Stimulated activated CD8-positive, alpha-beta memory T cell treated with anti-CD3 and anti-CD28 coated beads, Interleukin-7, amount 100 ng/mL, for 4 hours (primary cell): ENCODE results near the gene RHOT1.
A peak's percentile ranks its signal among the peaks of the same experiment; 100 is the strongest.
"Not testable (repeated sequence)": the region's sequence is repeated elsewhere in the genome, so short reads cannot be mapped to it uniquely, and the experiment has no call there.

Experiments used
- DNase-seq, 2 donors: peaks; one replicate each; pipeline ENCODE4 v3.0.0-alpha.2; 2020; ENCODE audit warnings: low read depth in 2 of 2

RHOT1 gene

DNA sequence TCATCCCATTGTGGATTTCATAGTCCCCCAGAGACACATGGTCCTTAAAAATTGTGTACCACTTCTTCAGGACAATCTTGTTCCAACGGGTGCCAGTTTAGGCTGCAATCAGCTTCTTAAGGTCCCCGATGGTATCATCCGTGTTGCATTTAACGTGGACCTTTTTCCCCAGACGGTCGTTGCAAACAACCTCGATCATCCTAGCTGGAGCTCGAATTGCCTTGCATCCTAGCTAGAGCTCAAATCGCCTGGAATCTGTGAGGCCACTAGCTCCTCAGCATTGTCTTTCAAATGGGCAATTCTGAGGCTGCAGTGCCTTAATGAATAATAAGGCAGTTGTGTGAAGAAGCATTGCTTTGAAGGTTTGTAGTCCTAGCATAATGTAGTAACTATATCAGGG, 85.6 kb downstream of the RHOT1 start:
- no peak for DNase-seq

DNA sequence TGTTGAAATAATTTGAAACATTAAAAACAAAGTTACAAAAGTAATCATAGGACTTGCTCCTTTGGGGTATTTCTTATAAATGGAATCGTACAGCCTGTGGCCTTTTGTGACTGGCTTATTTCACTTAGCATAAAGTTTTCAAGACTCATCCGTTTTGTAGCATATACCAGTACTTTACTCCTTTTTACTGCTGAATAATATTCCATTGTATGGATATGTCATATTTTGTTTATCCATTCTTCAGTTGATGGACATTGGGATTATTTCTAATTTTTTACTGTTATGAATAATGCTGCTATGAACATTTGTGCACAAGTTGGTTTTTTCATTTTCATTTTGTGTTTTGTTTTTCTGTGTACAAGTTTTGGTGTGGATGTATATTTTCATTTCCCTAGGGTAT, 93.3 kb downstream of the RHOT1 start:
- DNase-seq = no peak

DNA sequence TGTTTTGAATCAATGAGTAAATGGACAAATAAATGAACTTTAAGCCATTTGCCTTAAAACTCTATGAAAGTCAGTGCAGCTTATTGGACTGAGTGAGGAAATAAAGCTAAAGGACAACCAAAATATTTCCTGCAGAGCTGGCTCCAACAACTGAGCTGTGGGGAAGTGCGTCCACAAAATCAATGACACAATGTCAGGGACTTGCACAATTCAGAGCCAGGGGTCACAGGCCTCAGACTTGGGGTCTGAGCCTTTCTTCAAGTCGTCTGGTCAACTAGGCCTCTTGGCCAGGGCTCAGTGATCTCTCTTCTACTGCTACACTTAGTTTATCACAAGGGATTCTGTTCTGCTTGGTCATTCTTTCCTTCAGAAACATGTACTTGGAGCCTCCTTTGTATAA, 97.2 kb downstream of the RHOT1 start:
- no peak for DNase-seq

DNA sequence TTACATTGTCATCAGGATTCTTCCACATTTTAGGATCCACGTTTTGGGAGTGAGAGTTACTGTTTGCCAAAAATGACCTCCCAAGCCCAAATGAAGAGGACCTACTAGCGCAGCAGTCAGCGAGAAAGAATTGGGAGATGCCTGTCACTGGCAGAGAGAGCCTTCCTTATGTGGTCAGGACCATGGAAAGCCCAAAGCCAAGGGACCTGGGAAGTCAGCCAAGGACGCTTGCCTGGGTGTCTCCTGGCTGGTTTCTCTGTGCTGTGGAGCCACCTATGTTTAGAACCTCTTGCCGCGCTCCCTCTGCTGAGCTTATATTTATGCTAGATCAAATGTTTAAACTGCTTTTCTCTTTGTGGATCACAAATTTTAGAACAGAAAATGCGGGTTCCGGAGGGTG, 98.4 kb downstream of the RHOT1 start:
- no peak for DNase-seq

DNA sequence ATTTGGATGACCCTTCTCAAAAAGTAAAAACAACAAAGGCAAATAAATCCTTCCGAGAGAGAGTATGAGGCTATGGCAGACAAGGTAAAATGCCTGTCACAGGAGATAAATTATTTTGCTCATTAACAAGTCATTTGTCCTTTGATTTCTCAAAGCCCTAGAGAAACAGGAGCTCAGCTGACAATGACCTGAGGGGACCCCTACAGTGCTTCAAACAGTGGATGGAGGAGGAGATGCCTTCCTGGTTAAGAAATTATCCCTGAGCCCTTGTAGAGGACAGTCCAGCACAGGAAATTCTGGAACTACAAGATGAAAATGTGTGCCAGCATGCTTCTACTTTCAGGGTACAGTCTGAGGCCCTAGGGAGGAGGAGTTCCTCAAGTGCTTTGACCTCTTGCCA, 99.3 kb downstream of the RHOT1 start:
- no peak for DNase-seq

DNA sequence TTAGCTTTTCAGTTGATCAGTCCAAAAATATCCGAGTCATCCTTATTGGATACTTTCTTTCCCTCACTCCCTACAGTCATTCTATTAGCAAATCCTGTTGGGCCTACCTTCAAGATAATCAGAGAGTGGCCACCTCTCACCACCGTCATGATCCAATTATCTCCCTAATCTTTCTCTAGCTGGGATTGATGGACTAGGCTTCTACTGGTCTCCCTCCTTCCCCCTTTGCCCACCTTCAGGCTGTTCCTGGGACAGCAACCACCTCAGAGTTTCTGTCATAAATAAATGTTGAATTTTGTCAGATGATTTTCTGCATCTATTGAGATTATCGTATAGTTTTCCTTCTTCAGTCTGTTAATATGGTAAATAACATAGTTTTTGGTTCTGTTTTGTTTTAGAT, 107.2 kb downstream of the RHOT1 start:
- DNase-seq = no peak

DNA sequence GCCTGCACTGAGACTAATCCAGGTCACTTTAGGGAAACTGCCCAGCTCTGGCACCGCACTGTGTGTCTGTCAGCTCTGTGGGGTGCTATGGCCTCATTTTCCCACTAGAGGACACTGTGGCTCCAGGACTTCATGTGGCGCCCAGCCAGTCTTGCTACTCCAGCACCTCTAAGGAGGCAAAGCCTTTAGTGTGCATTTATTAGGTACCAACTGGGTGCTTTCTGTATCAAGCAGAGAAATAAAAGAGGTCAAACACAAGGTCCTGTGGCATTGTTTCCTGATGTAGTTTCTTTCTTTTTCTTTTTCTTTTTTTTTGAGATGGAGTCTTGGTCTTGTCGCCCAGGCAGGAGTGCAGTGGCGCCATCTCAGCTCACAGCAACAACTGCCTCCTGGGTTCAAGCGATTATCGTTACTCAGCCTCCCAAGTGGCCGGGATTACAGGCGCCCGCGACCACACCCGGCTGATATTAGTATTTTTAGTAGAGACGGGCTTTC, 110.9 kb downstream of the RHOT1 start:
- peak; percentile 28 to 35 for DNase-seq

DNA sequence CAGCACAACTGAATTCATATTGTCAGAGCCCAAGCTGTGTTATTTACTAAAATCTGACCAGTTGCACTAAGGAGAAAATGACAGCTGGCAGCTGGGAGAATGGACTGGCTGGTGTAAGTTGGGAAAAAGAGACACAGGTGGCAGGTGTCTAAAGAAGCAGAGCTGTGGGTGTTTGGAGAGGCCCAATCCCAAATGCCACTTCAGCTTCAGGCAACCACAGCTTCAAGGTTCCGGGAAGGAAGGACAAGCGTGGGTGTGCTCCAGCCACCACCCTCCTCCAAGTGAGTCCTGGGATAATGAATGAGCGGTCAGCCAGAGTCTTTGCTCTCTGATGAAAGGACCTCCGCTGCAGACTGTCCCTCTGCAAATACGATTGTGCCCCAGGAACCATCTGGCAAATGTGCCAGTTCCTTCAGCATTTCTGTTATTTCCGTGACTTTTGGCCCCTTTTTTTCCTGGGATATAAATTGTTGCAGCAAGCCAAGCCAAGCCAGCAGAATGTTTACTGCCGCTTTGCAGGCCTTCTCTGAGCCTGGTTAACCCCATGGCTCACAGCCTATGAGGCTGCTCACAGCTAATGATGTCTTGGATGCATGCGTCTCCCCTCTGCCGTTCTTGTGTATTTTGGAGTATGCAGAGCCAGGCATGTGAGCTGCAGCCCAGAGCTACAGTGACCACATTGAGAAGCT, 113.9 kb downstream of the RHOT1 start:
- DNase-seq = no peak

DNA sequence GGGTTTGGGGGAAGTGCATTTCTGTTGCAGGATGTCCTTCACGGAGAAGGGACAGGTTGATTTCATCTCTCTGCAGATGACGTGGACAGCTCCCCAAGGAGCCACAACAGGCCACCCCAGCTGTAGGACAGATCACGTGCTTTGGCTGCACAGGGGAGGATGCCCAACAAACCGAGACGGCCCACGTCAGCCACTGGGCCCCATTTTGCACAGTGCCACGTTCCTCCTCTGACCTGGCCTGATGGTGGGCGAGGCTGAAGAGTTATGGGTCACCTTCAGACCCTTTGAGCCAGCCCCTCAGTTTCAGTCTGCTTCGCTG, 114.4 kb downstream of the RHOT1 start:
- DNase-seq = no peak

DNA sequence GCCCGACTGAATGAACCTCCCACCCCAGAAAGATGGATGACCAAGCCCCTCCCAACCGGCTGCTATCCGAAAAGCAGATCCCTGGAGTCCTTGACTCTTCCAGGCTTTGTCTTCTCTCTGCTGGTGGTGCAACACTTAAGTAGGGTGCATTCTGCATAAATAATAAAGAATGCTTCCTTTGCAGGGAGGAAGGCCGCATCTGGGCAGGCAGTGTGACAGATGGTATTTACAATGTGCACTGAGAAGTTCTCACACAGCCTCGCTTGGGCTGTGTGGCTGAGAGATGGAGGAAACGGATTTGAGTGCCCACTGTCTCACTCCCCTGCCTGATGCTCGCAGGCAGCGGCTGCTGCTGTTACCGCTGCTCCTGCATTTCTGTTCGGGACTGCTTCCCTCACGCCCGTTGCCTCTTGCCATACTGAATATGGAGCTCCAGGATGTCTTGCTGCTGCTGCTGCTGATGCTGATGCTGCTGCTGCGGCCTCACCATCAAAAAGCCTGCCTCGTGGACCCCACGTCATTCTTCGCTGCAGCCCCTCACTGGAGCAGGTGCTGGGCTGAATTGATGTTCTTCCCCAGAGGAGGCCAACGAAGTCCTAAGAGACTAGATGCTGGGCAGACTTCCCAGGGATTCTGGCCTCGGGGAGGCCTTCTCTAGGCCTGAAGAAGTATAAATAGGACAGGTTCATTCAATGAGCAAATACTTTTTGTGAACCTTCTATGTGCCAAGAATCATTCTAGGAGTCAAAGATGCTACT, 116.3 kb downstream of the RHOT1 start:
- no peak for DNase-seq

DNA sequence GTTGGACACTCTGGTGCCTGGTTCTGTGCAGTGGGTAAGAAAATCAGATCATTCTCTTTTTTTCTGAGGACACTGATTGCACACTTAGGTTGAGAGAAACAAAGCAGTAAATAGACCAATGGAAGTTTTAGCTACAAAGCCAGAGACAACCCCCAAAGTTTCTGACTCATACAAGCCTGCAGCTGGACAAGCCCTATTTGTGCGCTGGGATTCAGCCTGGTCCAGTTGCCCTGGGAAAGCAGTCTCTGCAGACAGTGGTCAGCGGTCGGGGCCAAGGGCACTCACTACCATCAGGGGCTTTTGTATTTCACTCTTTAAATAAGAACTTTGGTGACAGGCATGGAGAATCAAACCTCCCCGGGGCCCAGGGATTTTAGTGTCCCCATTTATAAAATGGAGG, 117.3 kb downstream of the RHOT1 start:
- DNase-seq = no peak

DNA sequence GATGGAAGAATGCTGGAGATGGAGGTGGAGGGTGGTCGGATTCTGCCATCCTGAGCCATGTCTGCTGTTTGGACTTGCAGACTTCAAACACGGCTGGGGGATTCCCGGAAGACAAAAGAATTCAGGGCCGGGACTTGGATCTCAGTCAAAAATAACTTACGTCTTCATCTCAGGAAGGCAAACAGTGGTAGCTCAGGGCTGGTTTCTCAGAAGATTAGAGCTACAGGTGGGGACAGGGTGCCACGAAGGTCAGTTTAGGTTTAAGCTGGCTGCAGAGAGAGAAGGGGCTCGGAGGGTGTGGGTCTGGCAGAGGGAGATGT, 119.1 kb downstream of the RHOT1 start:
- no peak for DNase-seq

DNA sequence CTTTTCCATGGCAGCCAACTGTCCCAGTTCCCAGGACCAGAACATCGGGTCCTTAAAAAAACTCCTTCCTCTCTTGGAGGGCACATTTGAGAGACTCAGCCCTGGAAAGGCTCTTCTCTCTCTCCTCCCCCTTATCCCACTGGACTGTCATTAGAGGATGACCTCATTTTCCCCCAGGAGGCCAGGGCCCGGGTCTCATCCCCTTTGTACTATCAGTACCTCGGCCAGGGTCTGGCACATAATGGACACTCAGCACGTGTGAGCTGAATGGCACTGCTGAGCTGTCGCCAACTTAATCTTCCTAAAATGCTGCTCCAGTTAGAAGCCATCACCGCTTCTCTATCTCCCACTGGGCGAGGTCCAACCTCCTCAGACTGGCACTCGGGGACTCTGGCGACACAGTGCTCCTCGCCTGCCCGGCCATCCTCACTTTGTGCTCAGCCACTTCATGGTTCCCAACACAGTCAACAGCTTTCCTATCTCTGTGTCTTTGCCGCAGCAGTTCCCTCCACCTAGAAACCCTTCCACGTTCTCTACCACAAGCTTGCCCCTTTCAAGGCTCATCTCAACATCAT, 119.7 kb downstream of the RHOT1 start:
- DNase-seq = no peak

DNA sequence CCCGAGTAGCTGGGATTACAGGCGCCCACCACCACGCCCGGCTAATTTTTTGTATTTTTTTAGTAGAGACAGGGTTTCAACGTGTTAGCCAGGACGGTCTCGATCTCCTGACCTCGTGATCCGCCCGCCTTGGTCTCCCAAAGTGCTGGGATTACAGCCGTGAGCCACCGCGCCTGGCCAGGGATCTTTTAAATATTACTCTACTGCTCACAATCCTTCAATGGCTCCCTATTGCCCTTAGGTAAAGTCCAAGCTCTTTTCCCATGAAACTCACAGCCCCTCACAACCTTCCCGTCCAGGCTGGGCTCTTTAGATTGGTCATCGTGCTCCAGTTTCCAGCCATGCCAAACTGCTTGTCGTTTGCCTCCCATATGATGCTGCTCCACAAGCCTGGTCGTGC, 121.2 kb downstream of the RHOT1 start:
- not testable (repeated sequence) for DNase-seq

DNA sequence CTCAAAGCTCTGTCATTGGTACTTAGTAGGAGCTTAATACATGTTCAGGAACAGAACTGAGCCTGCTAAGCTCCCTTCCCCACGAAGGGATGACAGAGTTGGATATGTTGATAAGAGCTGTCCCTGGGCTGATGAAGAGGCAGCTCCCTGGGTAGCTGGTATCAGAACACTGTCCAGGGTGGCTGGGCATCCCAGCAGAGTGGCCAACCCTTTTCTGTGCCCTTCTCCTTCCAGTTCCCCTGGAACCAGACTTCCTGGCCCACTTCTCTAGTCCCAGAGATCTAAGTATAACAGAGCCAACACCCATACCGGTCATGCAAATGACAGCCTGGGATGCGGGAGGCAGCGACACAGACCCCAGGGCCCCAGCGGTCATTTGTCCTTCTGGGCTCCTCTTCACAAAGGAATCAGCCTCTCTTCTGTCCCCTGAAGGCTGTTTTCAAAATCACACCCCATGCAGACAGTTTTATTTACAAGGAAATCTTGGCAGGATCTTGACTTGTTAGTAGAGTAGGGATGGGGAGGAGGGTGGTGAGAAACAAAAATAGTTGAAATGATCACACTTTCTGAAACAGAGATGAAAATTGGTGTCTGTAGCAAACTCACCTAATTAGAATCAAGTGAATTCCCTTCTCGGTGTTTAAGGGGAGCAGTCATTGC, 122.0 kb downstream of the RHOT1 start:
- no peak for DNase-seq

DNA sequence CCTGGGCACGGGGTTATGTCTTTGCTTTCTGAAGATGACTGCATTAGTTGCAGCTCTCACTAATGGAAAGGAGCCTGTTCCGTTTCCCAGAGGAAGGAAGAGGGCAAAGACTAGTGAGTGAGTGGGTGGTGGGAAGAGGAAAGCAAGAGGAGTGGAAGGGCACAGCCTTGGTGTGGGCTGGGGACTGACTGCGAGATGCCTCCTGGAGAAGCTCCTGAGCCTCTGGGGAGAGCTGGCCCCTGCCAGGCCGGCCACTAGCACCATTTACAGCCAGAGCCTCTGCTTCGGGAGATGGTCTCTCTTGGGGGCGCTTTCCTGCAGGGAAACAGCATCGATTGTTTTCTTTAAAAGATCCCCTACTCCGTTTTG, 122.5 kb downstream of the RHOT1 start:
- no peak for DNase-seq

DNA sequence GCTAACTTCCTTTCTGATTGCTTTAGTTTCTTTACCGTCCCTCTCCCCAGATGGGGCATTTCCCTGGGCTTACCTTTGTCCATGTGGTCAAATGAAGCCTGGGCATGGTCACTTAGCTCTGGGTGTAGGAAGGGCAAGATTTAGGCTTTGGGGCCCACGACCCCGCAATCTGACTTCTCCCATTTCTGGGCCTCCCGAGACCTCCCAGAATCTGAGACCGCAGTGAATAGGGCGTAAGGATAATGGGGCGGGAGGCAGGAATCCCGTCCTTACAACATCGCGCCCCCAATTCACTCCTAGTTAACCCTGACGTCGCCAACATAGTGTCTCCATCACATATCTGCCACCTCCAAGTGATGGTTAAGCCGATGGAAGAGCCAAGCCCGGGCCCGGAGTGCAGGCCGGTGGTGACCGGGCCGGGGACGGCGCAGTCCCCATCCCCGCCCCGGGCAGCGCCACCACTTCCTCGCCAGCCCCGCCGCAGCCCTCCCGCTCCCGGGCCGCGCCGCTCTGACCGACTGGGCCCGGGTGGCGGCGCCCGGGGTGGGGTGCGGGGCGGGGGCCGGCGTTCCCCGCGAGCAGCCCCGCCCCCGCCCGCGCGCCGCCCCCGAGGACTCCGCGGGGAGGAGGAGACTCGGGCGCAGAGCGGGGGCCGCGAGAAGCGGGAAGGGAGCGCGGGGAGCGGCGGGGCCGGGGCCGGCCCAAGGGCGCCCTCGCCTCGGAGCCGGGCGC, 123.1 kb downstream of the RHOT1 start, which contains the start of gene RHBDL3:
Gene RHBDL3 (plus strand): TSS at position 641 of the 732 bp plus-strand sequence. CDS start 358 bp downstream, outside the sequence.
- peak in 1 of 2 donors; percentile 22 for DNase-seq

DNA sequence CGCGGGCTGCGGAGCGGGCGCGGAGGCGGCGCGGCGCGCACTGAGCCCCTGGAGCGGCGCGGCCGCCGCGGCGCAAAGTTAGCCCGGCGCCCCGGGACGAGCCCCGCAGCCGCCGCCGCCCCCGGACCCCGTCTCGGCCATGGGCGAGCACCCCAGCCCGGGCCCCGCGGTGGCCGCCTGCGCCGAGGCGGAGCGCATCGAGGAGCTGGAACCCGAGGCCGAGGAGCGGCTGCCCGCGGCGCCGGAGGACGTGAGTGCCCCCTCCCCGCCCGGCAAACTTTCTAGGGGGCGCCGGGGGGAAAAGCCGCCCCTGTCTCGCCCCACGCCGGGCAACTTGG, 123.7 kb downstream of the RHOT1 start:
- DNase-seq = no peak

DNA sequence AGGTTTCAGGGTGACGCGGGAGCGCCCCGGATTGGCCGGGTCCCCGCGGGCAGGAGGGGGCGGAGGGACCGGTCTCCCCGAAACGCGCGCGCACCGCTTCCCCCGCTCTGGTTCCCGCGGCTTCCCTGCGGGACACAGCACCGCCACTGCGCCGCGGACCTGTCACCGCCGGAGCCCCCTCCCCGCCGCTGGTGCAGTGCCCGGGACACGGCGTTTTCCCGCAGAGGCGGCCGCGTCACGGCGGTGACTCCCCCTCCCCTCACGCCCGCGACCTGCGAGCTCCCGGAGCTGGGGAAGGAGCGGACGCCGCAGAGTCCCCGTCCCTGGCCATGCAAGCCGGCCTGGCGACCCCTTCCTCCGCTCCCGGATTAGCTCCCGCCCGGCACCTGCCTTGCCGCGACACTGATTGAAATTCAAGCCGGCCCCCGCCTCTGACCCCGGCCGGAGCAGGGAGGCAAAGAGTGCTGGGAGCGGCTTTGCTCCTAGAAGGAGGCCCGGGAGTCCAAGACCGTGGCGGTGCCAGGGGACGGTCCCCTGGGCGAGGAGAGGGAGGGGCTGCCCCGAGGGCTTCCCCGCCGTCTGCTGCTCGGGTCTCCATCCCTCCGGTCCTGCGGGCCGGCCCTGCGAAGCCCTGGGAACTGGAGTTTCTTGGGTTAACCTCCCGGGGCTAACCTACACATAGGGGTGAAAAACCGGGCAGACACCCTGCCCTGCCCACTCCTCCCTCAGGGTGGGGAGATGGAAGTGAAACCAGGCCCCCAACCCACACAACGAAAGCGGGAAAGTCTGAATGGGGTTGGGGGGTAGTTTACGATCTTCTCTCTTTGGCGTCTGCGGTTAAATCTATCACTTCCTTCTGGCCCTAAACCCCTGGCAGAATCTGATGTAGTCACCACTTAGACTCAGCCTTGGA, 124.3 kb downstream of the RHOT1 start:
- peak in 1 of 2 donors; percentile 8 for DNase-seq

DNA sequence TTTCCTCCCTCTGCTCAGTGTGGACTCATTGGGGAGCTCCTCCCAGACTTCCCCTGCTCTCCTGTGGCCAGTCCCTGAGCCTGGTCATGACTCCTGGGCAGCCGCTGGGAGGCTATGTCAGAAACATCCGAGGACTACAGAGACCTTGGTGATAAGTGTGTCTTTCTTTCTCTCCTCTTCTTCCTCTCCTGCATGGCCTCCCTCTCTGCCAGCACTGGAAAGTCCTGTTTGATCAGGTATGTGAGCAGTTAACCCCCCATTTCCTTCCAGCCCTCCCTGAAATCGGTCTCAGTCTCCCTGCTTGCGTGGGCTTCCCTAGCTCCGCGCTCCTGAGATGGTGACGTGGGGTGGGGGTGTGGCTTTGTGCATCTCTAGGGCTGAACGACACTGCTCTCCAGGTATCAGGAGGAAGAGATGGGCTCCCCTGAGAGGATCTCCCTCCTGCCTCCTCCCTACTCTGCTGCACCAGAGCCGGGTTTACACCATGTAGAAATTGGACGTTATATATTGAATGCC, 125.4 kb downstream of the RHOT1 start:
- DNase-seq = no peak

DNA sequence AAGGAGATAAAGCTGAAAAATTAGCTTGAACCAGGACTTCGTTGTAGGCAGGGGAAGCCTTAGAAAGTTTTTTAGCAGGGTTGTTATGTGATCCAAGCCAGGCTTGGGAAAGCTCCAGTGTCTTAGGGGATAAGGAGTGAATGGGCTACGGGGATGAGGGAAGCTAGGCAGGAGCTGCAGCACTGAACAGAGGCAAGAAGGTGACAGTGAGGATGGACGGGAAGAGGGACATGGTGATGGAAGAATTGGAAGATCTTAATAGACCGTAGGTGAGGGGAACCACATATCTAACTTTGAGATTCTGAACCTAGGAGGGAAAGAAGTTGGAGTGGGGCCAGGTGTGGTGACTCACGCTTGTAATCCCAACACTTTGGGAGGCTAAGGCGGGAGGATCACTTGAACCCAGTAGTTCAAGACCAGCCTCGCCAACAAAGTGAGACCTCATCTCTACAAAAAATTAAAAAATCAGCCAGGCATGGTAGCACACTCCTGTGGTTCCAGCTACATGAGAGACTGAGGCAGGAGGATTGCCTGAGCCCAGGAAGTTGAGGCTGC, 126.5 kb downstream of the RHOT1 start:
- no peak for DNase-seq
